ENCODE results near the gene PPFIBP2.

DNA sequence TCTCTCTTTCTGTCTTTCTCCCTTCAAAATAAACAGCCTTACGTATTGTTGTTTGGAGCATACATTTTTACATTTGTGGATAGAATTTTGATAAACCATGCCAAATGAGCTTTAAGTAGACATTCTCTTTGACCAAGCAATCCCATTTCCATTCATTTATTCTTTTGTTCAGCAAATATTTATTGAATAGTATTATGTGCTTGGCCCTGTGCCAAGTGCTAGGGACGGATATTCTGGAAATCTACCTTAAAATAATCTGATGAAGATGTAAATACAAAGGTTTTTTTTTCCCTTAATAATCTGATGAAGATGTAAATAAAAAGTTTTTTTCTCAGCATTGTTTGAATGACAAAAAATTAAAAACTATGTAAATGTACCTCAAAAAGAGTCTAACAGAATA lies 26.4 kb upstream of the PPFIBP2 start:
- TF ChIP-seq, protein P1, sequence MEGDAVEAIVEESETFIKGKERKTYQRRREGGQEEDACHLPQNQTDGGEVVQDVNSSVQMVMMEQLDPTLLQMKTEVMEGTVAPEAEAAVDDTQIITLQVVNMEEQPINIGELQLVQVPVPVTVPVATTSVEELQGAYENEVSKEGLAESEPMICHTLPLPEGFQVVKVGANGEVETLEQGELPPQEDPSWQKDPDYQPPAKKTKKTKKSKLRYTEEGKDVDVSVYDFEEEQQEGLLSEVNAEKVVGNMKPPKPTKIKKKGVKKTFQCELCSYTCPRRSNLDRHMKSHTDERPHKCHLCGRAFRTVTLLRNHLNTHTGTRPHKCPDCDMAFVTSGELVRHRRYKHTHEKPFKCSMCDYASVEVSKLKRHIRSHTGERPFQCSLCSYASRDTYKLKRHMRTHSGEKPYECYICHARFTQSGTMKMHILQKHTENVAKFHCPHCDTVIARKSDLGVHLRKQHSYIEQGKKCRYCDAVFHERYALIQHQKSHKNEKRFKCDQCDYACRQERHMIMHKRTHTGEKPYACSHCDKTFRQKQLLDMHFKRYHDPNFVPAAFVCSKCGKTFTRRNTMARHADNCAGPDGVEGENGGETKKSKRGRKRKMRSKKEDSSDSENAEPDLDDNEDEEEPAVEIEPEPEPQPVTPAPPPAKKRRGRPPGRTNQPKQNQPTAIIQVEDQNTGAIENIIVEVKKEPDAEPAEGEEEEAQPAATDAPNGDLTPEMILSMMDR (IDR thresholded peaks at IDR 0.05) = no peak
- no peak for TF ChIP-seq EZH2 (IDR thresholded peaks at IDR 0.05; ENCODE audit: borderline replicate concordance, insufficient read depth, low read depth, low read length, poor library complexity, severe bottlenecking)

All from B cell (primary cell).